ENCODE data around the gene EAPP.

DNA sequence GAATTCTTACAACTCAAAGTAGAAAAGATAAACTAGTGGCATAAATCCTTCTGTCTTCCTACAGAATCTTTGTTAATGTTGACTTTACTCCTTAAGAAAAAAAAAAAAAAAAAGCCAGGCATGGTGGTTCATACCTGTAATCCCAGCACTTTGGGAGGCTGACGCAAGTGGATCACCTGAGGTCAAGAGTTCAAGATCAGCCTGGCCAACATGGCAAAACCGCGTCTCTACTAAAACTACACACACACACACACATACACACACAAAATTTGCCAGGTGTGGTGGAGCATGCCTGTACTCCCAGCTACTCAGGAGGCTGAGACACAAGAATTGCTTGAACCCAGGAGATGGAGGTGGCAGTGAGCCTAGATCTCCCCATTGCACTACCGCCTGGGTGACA is 59.8 kb downstream of the EAPP start:
- TF ChIP-seq CREB1 (IDR thresholded peaks at IDR 0.05) (no peak), CREB1 (CRISPR knock-in tag; IDR thresholded peaks at IDR 0.05) (no peak), ZFY (CRISPR knock-in tag; IDR thresholded peaks at IDR 0.05) (no peak), BHLHE40 (IDR thresholded peaks at IDR 0.05; ENCODE audit: low read length) (no peak)
- TF ChIP-seq, protein P1, sequence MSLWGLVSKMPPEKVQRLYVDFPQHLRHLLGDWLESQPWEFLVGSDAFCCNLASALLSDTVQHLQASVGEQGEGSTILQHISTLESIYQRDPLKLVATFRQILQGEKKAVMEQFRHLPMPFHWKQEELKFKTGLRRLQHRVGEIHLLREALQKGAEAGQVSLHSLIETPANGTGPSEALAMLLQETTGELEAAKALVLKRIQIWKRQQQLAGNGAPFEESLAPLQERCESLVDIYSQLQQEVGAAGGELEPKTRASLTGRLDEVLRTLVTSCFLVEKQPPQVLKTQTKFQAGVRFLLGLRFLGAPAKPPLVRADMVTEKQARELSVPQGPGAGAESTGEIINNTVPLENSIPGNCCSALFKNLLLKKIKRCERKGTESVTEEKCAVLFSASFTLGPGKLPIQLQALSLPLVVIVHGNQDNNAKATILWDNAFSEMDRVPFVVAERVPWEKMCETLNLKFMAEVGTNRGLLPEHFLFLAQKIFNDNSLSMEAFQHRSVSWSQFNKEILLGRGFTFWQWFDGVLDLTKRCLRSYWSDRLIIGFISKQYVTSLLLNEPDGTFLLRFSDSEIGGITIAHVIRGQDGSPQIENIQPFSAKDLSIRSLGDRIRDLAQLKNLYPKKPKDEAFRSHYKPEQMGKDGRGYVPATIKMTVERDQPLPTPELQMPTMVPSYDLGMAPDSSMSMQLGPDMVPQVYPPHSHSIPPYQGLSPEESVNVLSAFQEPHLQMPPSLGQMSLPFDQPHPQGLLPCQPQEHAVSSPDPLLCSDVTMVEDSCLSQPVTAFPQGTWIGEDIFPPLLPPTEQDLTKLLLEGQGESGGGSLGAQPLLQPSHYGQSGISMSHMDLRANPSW (CRISPR knock-in tag; IDR thresholded peaks at IDR 0.05; ENCODE audit: borderline replicate concordance) = no peak
- TF ChIP-seq, protein P2, sequence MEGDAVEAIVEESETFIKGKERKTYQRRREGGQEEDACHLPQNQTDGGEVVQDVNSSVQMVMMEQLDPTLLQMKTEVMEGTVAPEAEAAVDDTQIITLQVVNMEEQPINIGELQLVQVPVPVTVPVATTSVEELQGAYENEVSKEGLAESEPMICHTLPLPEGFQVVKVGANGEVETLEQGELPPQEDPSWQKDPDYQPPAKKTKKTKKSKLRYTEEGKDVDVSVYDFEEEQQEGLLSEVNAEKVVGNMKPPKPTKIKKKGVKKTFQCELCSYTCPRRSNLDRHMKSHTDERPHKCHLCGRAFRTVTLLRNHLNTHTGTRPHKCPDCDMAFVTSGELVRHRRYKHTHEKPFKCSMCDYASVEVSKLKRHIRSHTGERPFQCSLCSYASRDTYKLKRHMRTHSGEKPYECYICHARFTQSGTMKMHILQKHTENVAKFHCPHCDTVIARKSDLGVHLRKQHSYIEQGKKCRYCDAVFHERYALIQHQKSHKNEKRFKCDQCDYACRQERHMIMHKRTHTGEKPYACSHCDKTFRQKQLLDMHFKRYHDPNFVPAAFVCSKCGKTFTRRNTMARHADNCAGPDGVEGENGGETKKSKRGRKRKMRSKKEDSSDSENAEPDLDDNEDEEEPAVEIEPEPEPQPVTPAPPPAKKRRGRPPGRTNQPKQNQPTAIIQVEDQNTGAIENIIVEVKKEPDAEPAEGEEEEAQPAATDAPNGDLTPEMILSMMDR (CRISPR knock-in tag; IDR thresholded peaks at IDR 0.05) = no peak
